ENCODE results near the gene CMTM3.
"Not testable (repeated sequence)": the region's sequence is repeated elsewhere in the genome, so short reads cannot be mapped to it uniquely, and the experiment has no call there.

CMTM3 gene

DNA sequence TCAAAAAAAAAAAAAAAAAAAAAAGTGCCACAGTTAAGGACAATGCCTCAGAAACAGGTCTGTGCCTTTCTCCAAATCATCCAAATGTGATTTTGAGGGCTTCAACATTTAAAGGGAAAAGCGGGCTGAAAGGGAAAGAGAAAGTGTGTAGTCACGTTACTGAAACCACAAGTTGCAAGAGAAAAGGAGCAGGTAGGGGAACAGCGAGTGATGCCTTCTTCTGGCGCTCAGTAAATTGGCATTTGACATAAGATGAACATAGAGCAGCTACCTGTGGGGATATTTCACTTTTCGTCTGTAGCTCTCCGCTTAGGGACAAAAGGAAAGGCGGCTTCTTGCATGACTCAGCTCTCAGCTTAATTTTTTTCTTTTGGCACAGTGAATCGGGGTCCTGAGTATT, 14.2 kb upstream of the CMTM3 start:
- Histone ChIP-seq H3K27me3 (no peaks in the 10 kb centered on the region), H3K9me3 (replicated peaks in 1 of 11) (no peaks in the 10 kb centered on the region), H3K9ac (peak overlapping the region; percentile 39 to 85 (median 83); a peak in 20 of 22 replicates), H3K4me1 (peaks cover 75 to 85% (median 82%) of the 10 kb centered on the region in 10 experiments), H3K27ac (peak overlapping the region; percentile 21 to 91 (median 83); a peak in 18 of 22 replicates), H4K20me1 (no peaks in the 10 kb centered on the region), H3K36me3 (peaks cover 0 to 14% (median 0%) of the 10 kb centered on the region in 11 experiments; a peak in 2 of 22 replicates), H3K4me3 (peak overlapping the region; percentile 33 to 72 (median 65); a peak in 19 of 20 replicates), H3K4me2 (peak overlapping the region; percentile 83 to 98 (median 91))
- no peak for TF ChIP-seq Cebpa-rat (IDR thresholded peaks at IDR 0.05)

DNA sequence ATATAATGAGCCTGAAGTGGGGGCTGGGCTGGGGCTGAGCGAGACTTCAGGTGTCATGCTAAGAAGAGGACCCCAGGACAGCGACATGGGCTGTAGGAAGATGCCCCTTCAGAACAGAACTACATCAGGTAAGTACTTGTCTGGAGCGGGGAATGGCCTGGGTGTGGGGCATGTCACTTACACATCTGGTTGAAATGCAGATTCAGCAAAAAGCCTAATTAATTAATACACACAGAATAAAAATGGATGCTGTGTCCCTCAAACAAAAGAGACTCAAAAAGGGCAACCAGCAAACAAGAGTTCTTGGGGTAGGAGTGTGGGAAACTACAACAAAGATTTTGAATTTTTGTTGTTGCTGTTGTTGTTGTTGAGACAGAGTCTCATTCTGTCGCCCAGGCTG, 13.5 kb upstream of the CMTM3 start:
- Histone ChIP-seq H3K27me3 (no peaks in the 10 kb centered on the region), H3K4me3 (peak overlapping the region in 3 of 10 experiments; percentile 68 to 72 (median 70); a peak in 3 of 20 replicates), H3K4me1 (peaks cover 74 to 84% (median 78%) of the 10 kb centered on the region in 10 experiments), H3K9ac (peak overlapping the region in 6 of 11 experiments; percentile 8 to 85 (median 84); a peak in 7 of 22 replicates), H3K27ac (peak overlapping the region in 1 of 11 experiments; percentile 89; a peak in 2 of 22 replicates), H3K4me2 (peak overlapping the region; percentile 83 to 98 (median 91); a peak in 21 of 22 replicates), H4K20me1 (no peaks in the 10 kb centered on the region), H3K9me3 (replicated peaks in 1 of 11) (no peaks in the 10 kb centered on the region), H3K36me3 (peaks cover 0 to 14% (median 0%) of the 10 kb centered on the region in 11 experiments; a peak in 2 of 22 replicates)
- no peak for TF ChIP-seq Cebpa-rat (IDR thresholded peaks at IDR 0.05)

DNA sequence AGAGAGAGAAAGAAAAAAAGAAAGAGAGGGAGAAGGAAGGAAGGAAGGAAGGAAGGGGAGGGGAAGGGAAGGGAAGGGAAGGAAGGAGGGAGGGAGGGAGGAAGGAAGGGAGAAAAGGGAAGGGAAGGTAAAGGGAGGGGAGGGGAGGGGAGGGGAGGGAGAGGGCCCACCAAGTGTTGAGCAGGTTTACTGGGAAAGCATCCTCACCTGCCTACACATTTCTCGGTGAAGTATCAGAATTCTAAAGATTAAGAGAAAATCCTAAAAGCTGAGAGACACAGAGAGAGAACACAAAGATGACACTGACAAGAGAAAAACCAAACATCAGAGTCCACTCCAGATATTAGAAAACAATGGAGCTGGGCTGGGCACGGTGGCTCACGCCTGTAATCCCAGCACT, 12.3 kb upstream of the CMTM3 start:
- H3K27ac ChIP-seq = no peak overlapping the region
- peaks cover 0 to 14% (median 0%) of the 10 kb centered on the region in 11 experiments; a peak in 2 of 22 replicates for H3K36me3 ChIP-seq
- peak overlapping the region in 2 of 11 experiments; percentile 97 to 98; a peak in 1 of 22 replicates for H3K4me2 ChIP-seq
- no peak overlapping the region for H3K4me3 ChIP-seq
- TF ChIP-seq Cebpa-rat (IDR thresholded peaks at IDR 0.05) = no peak
- H3K9ac ChIP-seq = no peak overlapping the region
- H4K20me1 ChIP-seq = no peaks in the 10 kb centered on the region
- H3K4me1 ChIP-seq = peaks cover 65 to 84% (median 71%) of the 10 kb centered on the region in 10 experiments
- H3K27me3 ChIP-seq = no peaks in the 10 kb centered on the region
- H3K9me3 ChIP-seq (replicated peaks in 1 of 11) = no peaks in the 10 kb centered on the region

DNA sequence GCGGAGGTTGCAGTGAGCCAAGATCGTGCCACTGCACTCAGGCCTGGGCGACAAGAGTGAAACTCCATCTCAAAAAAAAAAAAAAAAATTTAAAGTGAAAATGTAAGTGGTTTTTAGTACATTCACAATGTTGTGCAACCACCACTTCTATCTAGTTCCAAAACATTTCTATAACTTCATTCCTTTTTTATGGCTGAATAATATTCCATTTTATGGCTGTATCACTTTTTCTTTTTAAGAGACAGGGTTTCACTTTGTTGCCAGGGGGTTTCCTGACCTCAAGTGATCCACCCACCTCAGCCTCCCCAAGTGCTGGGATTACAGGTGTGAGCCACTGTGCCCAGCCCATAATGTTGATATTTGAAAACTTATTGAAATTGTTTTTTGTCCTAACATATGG, 11.7 kb upstream of the CMTM3 start:
- H3K4me3 ChIP-seq = no peak overlapping the region
- no peak overlapping the region for H3K4me2 ChIP-seq
- peaks cover 0 to 14% (median 0%) of the 10 kb centered on the region in 11 experiments; a peak in 2 of 22 replicates for H3K36me3 ChIP-seq
- no peaks in the 10 kb centered on the region for H4K20me1 ChIP-seq
- H3K9ac ChIP-seq = no peak overlapping the region
- no peaks in the 10 kb centered on the region for H3K9me3 ChIP-seq (replicated peaks in 1 of 11)
- TF ChIP-seq Cebpa-rat (IDR thresholded peaks at IDR 0.05) = peak in 1 of 11 experiments; percentile 40; a peak in 1 of 22 replicates
- peaks cover 59 to 84% (median 68%) of the 10 kb centered on the region in 10 experiments for H3K4me1 ChIP-seq
- H3K27ac ChIP-seq = no peak overlapping the region
- no peaks in the 10 kb centered on the region for H3K27me3 ChIP-seq

DNA sequence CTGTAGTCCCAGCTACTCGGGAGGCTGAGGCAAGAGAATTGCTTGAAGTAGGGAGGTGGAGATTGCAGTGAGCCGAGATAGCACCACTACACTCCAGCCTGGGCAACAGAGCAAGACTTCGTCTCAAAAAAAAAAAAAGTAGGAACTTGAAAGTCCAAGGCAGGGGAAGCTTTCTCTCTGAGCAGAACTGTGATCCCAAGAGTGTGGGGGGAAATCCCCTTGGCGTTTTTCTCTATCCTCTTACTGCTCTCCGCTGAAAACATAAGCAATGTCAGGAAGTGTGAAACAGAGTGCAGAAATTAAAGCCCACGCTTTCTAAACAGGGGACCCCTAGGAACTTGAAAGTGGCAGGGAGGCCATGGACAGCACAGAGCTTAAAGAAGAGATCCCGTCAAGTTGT, 9.8 kb upstream of the CMTM3 start:
- peak overlapping the region in 6 of 11 experiments; percentile 0 to 29 (median 16); a peak in 6 of 22 replicates for H3K27ac ChIP-seq
- H3K36me3 ChIP-seq = no peaks in the 10 kb centered on the region; a peak in 1 of 22 replicates
- no peaks in the 10 kb centered on the region for H4K20me1 ChIP-seq
- peak overlapping the region in 4 of 11 experiments; percentile 23 to 48 (median 34); a peak in 5 of 22 replicates for H3K9ac ChIP-seq
- peaks cover 40 to 69% (median 53%) of the 10 kb centered on the region in 10 experiments for H3K4me1 ChIP-seq
- no peak for TF ChIP-seq Cebpa-rat (IDR thresholded peaks at IDR 0.05)
- no peaks in the 10 kb centered on the region for H3K9me3 ChIP-seq (replicated peaks in 1 of 11)
- H3K4me2 ChIP-seq = peak overlapping the region; percentile 45 to 92 (median 65)
- no peaks in the 10 kb centered on the region for H3K27me3 ChIP-seq
- H3K4me3 ChIP-seq = no peak overlapping the region

DNA sequence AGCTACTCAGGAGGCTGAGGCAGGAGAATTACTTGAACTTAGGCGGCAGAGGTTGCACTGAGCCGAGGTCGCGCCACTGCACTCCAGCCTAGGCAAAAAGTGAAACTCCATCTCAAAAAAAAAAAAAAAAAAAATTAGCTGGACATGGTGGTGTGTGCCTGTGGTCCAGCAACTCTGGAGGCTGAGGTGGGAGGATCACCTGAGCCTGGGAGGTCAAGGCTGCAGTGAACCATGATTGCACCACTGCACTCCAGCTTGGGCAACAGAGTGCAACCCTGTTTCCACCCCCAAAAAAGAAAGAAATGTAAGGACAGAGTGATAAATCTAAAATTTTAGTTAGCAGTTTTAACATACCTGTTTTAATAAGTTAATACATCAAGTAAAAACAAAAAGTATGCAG, 7.9 kb upstream of the CMTM3 start:
- not testable (repeated sequence) for H3K27me3 ChIP-seq

DNA sequence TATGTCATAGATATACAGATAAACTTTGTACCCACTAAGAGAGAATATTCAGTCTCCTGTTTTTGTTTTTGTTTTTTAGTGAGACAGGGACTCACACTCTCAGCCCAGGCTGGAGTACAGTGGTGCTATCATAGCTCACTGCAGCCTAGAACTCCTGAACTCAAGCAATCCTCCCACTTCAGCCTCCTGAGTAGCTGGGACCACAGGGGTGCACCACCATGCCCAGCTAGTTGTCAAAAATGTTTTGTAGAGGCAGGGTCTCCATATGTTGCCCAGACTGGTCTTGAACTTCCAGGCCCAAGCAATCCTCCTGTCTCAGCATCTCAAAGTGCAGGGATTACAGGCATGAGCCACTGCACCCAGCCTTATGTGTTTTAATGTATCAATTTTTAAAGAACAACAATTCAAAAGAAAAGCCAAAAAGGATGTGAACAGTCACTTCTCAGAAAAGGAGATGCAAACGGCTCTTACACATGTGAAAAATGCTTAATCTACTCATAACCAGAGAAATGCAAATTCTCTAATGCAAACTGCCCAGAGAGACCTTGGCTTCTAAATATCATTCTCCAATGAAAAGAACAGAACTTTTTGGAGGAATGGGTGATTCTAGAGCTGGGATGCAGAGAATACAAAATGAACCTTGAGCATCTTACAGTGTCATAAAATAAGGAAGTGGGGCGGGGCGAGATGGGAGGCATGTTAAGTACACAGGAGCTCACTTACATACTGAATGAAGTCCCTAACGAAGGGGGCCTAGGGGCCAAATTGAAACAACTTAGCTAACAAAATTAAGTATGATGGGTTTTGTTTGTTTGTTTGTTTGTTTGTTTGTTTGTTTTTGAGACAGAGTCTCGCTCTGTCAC, 7.3 kb upstream of the CMTM3 start:
- no peak overlapping the region for H3K4me3 ChIP-seq
- H3K36me3 ChIP-seq = peaks cover 0 to 13% (median 0%) of the 10 kb centered on the region in 11 experiments; a peak in 3 of 22 replicates
- H3K27me3 ChIP-seq = no peaks in the 10 kb centered on the region
- H3K9me3 ChIP-seq (replicated peaks in 1 of 11) = peaks cover 13 to 20% (median 16%) of the 10 kb centered on the region in 11 experiments
- H3K4me2 ChIP-seq = peak overlapping the region in 3 of 11 experiments; percentile 4 to 49 (median 45); a peak in 5 of 22 replicates
- no peak for TF ChIP-seq Cebpa-rat (IDR thresholded peaks at IDR 0.05)
- no peak overlapping the region for H3K9ac ChIP-seq
- no peak overlapping the region for H3K27ac ChIP-seq
- H4K20me1 ChIP-seq = no peaks in the 10 kb centered on the region
- peaks cover 26 to 61% (median 39%) of the 10 kb centered on the region in 10 experiments for H3K4me1 ChIP-seq

More for the DNA sequence above, 7.9 kb upstream of the CMTM3 start:
- peaks cover 24 to 55% (median 37%) of the 10 kb centered on the region in 10 experiments for H3K4me1 ChIP-seq
- peak overlapping the region in 1 of 11 experiments; percentile 16; a peak in 1 of 22 replicates for H3K4me2 ChIP-seq
- not testable (repeated sequence) for H3K4me3 ChIP-seq, H3K27ac ChIP-seq, H3K9ac ChIP-seq, H4K20me1 ChIP-seq
- H3K9me3 ChIP-seq (replicated peaks in 1 of 11) = peaks cover 10 to 15% (median 12%) of the 10 kb centered on the region in 11 experiments
- H3K36me3 ChIP-seq = peaks cover 0 to 10% (median 0%) of the 10 kb centered on the region in 11 experiments; a peak in 3 of 22 replicates

GRCh38 chr16:66598111-66598510, 6.4 kb upstream of the CMTM3 start:
- no peaks in the 10 kb centered on the region for H4K20me1 ChIP-seq
- peaks cover 0 to 13% (median 0%) of the 10 kb centered on the region in 11 experiments; a peak in 3 of 22 replicates for H3K36me3 ChIP-seq
- H3K4me1 ChIP-seq = peaks cover 34 to 70% (median 48%) of the 10 kb centered on the region in 10 experiments
- H3K27ac ChIP-seq = no peak overlapping the region
- peaks cover 13 to 20% (median 16%) of the 10 kb centered on the region in 11 experiments for H3K9me3 ChIP-seq (replicated peaks in 1 of 11)
- H3K9ac ChIP-seq = no peak overlapping the region
- H3K4me2 ChIP-seq = peak overlapping the region in 3 of 11 experiments; percentile 1 to 49 (median 4); a peak in 2 of 22 replicates
- TF ChIP-seq Cebpa-rat (IDR thresholded peaks at IDR 0.05) = no peak
- no peaks in the 10 kb centered on the region for H3K27me3 ChIP-seq
- H3K4me3 ChIP-seq = no peak overlapping the region

GRCh38 chr16:66599726-66600125, 4.8 kb upstream of the CMTM3 start:
- no peak for TF ChIP-seq Cebpa-rat (IDR thresholded peaks at IDR 0.05)
- Histone ChIP-seq H3K9ac (no peak overlapping the region), H3K4me2 (no peak overlapping the region), H3K9me3 (replicated peaks in 1 of 11) (peaks cover 13 to 20% (median 16%) of the 10 kb centered on the region in 11 experiments), H4K20me1 (no peaks in the 10 kb centered on the region), H3K4me3 (no peak overlapping the region), H3K4me1 (peaks cover 35 to 70% (median 47%) of the 10 kb centered on the region in 10 experiments), H3K27ac (no peak overlapping the region), H3K36me3 (peaks cover 0 to 13% (median 0%) of the 10 kb centered on the region in 11 experiments; a peak in 3 of 22 replicates), H3K27me3 (no peaks in the 10 kb centered on the region)

All from BLaER1 treated with 17β-estradiol and CSF1 and Interleukin-3, amounts not matched to agents 10 nM and 100 nM (cell line).